ENCODE data around the gene TRUB1.
A peak's percentile ranks its signal among the peaks of the same experiment; 100 is the strongest.

The TRUB1 gene

DNA sequence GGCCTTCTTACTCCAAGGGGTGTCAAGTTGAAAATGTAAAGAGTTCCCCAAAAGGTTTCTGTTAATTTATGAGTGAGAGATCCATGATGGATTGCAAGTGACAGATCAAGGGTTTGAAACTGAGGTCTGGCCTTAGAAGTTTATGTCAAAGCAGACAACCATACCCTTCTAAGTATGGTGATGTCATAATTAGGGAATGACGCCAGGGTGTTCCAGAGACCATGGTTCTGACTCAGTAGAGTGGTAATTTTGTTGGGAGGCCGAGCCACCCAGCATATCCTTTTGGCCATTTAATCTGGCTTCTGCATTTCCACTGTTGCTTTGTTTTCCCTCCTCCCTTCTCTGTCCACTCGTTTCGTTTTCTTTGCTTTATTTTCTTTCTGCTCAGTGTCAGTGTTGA, 2.7 kb downstream of the TRUB1 start:
- Histone ChIP-seq H2AFZ (ENCODE audit: low read depth) (no peak overlapping the region), H3K4me1 (ENCODE audit: low read depth, poor library complexity, severe bottlenecking) (peaks cover 17% of the 10 kb centered on the region), H3K4me2 (no peak overlapping the region), H3K36me3 (ENCODE audit: insufficient read depth) (no peaks in the 10 kb centered on the region; the same call in 1 of the 2 replicates), H4K20me1 (ENCODE audit: insufficient read depth) (no peaks in the 10 kb centered on the region), H3K79me2 (ENCODE audit: insufficient read depth, low read depth) (peaks cover 36% of the 10 kb centered on the region), H3K27me3 (ENCODE audit: insufficient read depth, low read depth) (no peaks in the 10 kb centered on the region), H3K4me3 (IDR thresholded peaks at IDR 0.05; ENCODE audit: insufficient read depth, low read depth, low read length) (no peak overlapping the region), H3K9ac (no peak overlapping the region), H3K27ac (no peak overlapping the region)
- no peak for TF ChIP-seq CTCF (conservative IDR thresholded peaks at IDR 0.05; ENCODE audit: low read depth, low read length)

- H3K4me1 ChIP-seq (ENCODE audit: low read depth, poor library complexity, severe bottlenecking), result peaks cover 17% of the 10 kb centered on the region
- TF ChIP-seq CTCF (conservative IDR thresholded peaks at IDR 0.05; ENCODE audit: low read depth, low read length), result no peak
- H3K27ac ChIP-seq, result no peak overlapping the region
- H3K36me3 ChIP-seq (ENCODE audit: insufficient read depth), result no peaks in the 10 kb centered on the region; the same call in 1 of the 2 replicates
- H4K20me1 ChIP-seq (ENCODE audit: insufficient read depth), result no peaks in the 10 kb centered on the region
- no peak overlapping the region for H3K4me2 ChIP-seq
- H3K79me2 ChIP-seq (ENCODE audit: insufficient read depth, low read depth), result peaks cover 39% of the 10 kb centered on the region
- H2AFZ ChIP-seq (ENCODE audit: low read depth), result no peak overlapping the region
- no peak overlapping the region for H3K9ac ChIP-seq
- H3K27me3 ChIP-seq (ENCODE audit: insufficient read depth, low read depth), result no peaks in the 10 kb centered on the region
- H3K4me3 ChIP-seq (IDR thresholded peaks at IDR 0.05; ENCODE audit: insufficient read depth, low read depth, low read length), result no peak overlapping the region
These were observed 5.0 kb downstream of the TRUB1 start for GRCh38 chr10:114943000-114943399.

DNA sequence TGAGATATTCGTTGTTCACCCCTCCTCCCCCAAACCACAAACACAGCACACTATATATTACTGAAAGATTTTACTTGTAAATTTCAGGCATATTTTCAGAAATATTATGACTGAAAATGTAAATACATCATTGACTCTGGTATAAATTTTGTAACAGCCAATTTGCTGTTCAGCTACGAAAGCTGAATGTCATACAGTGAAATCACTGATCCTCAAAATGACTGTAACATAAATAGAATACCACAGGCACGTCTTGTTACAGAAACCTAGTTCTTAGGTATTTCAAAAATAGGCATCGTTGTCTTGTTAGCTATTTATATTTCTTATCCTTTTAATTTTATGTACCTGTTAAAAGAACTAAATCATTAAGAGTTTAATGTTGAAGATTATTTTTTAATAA, 15.1 kb downstream of the TRUB1 start:
- no peak overlapping the region for H3K4me3 ChIP-seq (IDR thresholded peaks at IDR 0.05; ENCODE audit: insufficient read depth, low read depth, low read length)
- 0 out of 2 replicates have a peak, but pooled peaks cover 4% of the 10 kb centered on the region for H3K36me3 ChIP-seq (ENCODE audit: insufficient read depth)
- no peak overlapping the region for H2AFZ ChIP-seq (ENCODE audit: low read depth)
- no peak overlapping the region for H3K27ac ChIP-seq
- no peak for TF ChIP-seq CTCF (conservative IDR thresholded peaks at IDR 0.05; ENCODE audit: low read depth, low read length)
- no peak overlapping the region for H3K4me2 ChIP-seq
- H3K4me1 ChIP-seq (ENCODE audit: low read depth, poor library complexity, severe bottlenecking), result peaks cover 35% of the 10 kb centered on the region
- H4K20me1 ChIP-seq (ENCODE audit: insufficient read depth), result peaks cover 5% of the 10 kb centered on the region
- H3K27me3 ChIP-seq (ENCODE audit: insufficient read depth, low read depth), result no peaks in the 10 kb centered on the region
- H3K9ac ChIP-seq, result no peak overlapping the region
- H3K79me2 ChIP-seq (ENCODE audit: insufficient read depth, low read depth), result peaks cover 29% of the 10 kb centered on the region; the same call in 1 of the 2 replicates

- H3K27me3 ChIP-seq (ENCODE audit: insufficient read depth, low read depth), result no peaks in the 10 kb centered on the region
- 0 out of 2 replicates have a peak, but pooled peaks cover 1% of the 10 kb centered on the region for H3K36me3 ChIP-seq (ENCODE audit: insufficient read depth)
- no peak overlapping the region for H2AFZ ChIP-seq (ENCODE audit: low read depth)
- peaks cover 20% of the 10 kb centered on the region; the same call in 1 of the 2 replicates for H3K79me2 ChIP-seq (ENCODE audit: insufficient read depth, low read depth)
- peaks cover 5% of the 10 kb centered on the region for H4K20me1 ChIP-seq (ENCODE audit: insufficient read depth)
- H3K9ac ChIP-seq, result no peak overlapping the region
- peak overlapping the region; percentile 43 for H3K4me2 ChIP-seq
- H3K4me3 ChIP-seq (IDR thresholded peaks at IDR 0.05; ENCODE audit: insufficient read depth, low read depth, low read length), result no peak overlapping the region
- H3K27ac ChIP-seq, result peak overlapping the region; percentile 4; the same call in 1 of the 2 replicates
- H3K4me1 ChIP-seq (ENCODE audit: low read depth, poor library complexity, severe bottlenecking), result peaks cover 35% of the 10 kb centered on the region
- no peak for TF ChIP-seq CTCF (conservative IDR thresholded peaks at IDR 0.05; ENCODE audit: low read depth, low read length)
These were observed 18.0 kb downstream of the TRUB1 start for GRCh38 chr10:114955984-114956383.

Measured in KMS-11 (cell line).